SU-DHL-6 (cell line): ENCODE results near the gene PLIN5.
"Not testable (repeated sequence)": the region's sequence is repeated elsewhere in the genome, so short reads cannot be mapped to it uniquely, and the experiment has no call there.

ENCODE experiments used
- H2AFZ ChIP-seq: fragments of 200-600 bp; sonication (generic); 2 replicates; pipeline ENCODE4 v1.6.1; 2014; ENCODE audit warnings: low read depth, mild to moderate bottlenecking, moderate library complexity, mixed read lengths, antibody characterized with exemption, low read length; ENCODE audit not compliant: severe bottlenecking
- H3F3A ChIP-seq: fragments of 200-600 bp; shearing (Covaris generic); 2 replicates; pipeline ENCODE4 v1.6.0; 2016; ENCODE audit warnings: antibody characterized with exemption, mild to moderate bottlenecking; ENCODE audit not compliant: insufficient read depth
- H3K27ac ChIP-seq: fragments of 200-600 bp; sonication (generic); 2 replicates; pipeline ENCODE4 v1.5.1; 2016; ENCODE audit warnings: low read depth, mild to moderate bottlenecking, low read length, moderate library complexity, mixed read lengths
- H3K27me3 ChIP-seq: fragments of 200-600 bp; sonication (generic), shearing (Covaris generic); 2 replicates; pipeline ENCODE4 v1.6.0; 2014; ENCODE audit warnings: mild to moderate bottlenecking, low read length
- H3K36me3 ChIP-seq: fragments of 200-600 bp; sonication (generic); 2 replicates; pipeline ENCODE4 v1.6.1; 2014; ENCODE audit warnings: mild to moderate bottlenecking, low read length, mixed read lengths
- H3K4me2 ChIP-seq: fragments of 300-600, 200-600 bp; shearing (Covaris generic), sonication (generic); 2 replicates; pipeline ENCODE4 v1.6.0; 2014; ENCODE audit warnings: low read length, low read depth, mild to moderate bottlenecking; ENCODE audit not compliant: poor library complexity, severe bottlenecking
- H3K4me3 ChIP-seq: fragments of 200-600 bp; sonication (generic); 2 replicates; pipeline ENCODE4 v1.5.1; 2014; ENCODE audit warnings: antibody characterized with exemption, low read length, mild to moderate bottlenecking, mixed read lengths; ENCODE audit not compliant: insufficient read depth, poor library complexity, severe bottlenecking
- H3K79me2 ChIP-seq: fragments of 200-600 bp; sonication (generic); 2 replicates; pipeline ENCODE4 v1.6.1; 2014; ENCODE audit warnings: mild to moderate bottlenecking, low read length, moderate library complexity; ENCODE audit not compliant: insufficient read depth
- H3K9ac ChIP-seq: fragments of 200-600 bp; sonication (generic); 2 replicates; pipeline ENCODE4 v1.7.0; 2014; ENCODE audit warnings: mild to moderate bottlenecking, low read length
- H3K9me2 ChIP-seq: fragments of 200-600 bp; sonication (generic); replicated peaks from 2 replicates; pipeline ENCODE4 v1.6.1; 2014; ENCODE audit warnings: low read length; ENCODE audit not compliant: insufficient read depth
- H3K9me3 ChIP-seq: fragments of 200-600 bp; sonication (generic); 2 replicates; pipeline ENCODE4 v1.6.1; 2014; ENCODE audit warnings: low read length, mixed read lengths; ENCODE audit not compliant: insufficient read depth
- H4K20me1 ChIP-seq: fragments of 200-600 bp; sonication (generic); 2 replicates; pipeline ENCODE4 v1.6.1; 2014; ENCODE audit warnings: low read depth, mild to moderate bottlenecking, antibody characterized with exemption, low read length, moderate library complexity, mixed read lengths
- EZH2phosphoT487 ChIP-seq: fragments of 200-600 bp; sonication (generic), shearing (Covaris generic); conservative IDR thresholded peaks from 2 replicates; pipeline ENCODE4 v1.6.1; 2018; ENCODE audit warnings: mild to moderate bottlenecking, antibody characterized with exemption, low read length, moderate library complexity, mixed read lengths
- TF ChIP-seq, protein P1 (sequence below): fragments of 200-600 bp; sonication (generic); IDR thresholded peaks from one replicate; pipeline ENCODE4 v1.5.1; 2017; ENCODE audit warnings: antibody characterized with exemption, mild to moderate bottlenecking, low read length, moderate library complexity; ENCODE audit not compliant: insufficient read depth, poor library complexity, severe bottlenecking

The PLIN5 gene

DNA sequence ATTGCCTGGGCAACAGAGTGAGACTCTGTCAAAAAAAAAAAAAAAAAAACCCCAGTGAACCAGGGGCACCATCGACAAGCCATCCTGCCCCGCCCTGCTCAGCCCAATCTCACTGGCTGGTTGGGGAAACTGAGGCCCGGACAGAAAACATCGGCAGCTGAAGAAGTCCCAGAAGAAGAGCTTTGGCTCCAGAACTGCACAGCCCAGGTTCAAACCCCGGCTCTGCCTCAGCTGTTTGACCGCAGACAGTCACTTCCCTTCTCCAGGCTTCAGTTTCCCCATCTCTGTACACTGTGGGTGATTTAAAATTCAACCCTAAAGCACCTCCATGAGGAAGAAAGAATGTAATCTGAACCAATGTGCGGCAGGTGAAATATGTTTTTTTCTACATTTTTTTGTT, 33.9 kb upstream of the PLIN5 start:
- H3K9me3 ChIP-seq = no peaks in the 10 kb centered on the region
- H4K20me1 ChIP-seq = no peaks in the 10 kb centered on the region
- H3K9me2 ChIP-seq = no peaks in the 10 kb centered on the region
- TF ChIP-seq EZH2phosphoT487 = no peak
- TF ChIP-seq, protein P1, sequence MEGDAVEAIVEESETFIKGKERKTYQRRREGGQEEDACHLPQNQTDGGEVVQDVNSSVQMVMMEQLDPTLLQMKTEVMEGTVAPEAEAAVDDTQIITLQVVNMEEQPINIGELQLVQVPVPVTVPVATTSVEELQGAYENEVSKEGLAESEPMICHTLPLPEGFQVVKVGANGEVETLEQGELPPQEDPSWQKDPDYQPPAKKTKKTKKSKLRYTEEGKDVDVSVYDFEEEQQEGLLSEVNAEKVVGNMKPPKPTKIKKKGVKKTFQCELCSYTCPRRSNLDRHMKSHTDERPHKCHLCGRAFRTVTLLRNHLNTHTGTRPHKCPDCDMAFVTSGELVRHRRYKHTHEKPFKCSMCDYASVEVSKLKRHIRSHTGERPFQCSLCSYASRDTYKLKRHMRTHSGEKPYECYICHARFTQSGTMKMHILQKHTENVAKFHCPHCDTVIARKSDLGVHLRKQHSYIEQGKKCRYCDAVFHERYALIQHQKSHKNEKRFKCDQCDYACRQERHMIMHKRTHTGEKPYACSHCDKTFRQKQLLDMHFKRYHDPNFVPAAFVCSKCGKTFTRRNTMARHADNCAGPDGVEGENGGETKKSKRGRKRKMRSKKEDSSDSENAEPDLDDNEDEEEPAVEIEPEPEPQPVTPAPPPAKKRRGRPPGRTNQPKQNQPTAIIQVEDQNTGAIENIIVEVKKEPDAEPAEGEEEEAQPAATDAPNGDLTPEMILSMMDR = no peak
- H3K9ac ChIP-seq = no peak overlapping the region
- no peaks in the 10 kb centered on the region for H3K79me2 ChIP-seq
- H2AFZ ChIP-seq = no peak overlapping the region
- no peak overlapping the region for H3K4me2 ChIP-seq
- H3K27ac ChIP-seq = no peak overlapping the region
- H3K27me3 ChIP-seq = no peaks in the 10 kb centered on the region
- H3F3A ChIP-seq = no peaks in the 10 kb centered on the region
- no peak overlapping the region for H3K4me3 ChIP-seq
- H3K36me3 ChIP-seq = no peaks in the 10 kb centered on the region

DNA sequence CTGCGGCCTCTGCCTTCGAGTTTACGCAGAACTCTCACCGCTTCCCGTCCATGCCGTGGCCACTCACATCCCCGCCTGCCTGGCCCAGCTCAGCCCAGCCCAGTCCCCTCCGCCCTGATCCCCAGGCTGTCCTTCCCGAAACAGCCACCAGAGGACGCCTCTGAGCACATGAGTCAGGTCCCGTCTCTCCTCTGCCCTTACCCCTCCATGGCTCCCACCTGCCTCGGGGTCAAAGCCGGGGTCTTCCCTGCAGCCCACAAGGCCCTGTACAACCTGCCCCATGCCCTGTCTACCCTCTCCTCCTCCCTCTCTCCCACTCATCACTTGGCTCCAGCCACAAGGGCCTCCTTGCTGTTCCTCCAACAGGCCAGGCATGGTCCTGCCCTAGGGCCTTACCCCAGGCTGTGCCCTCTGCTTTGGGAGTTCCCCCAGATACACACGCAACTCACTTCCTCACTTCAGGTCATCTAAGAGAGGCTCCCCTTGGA, 32.6 kb upstream of the PLIN5 start:
- TF ChIP-seq EZH2phosphoT487 = no peak
- TF ChIP-seq, protein P1 = peak; percentile 34
- Histone ChIP-seq H4K20me1 (no peaks in the 10 kb centered on the region), H2AFZ (no peak overlapping the region), H3K9ac (no peak overlapping the region), H3K27ac (no peak overlapping the region), H3K79me2 (no peaks in the 10 kb centered on the region), H3K4me2 (no peak overlapping the region), H3K9me3 (no peaks in the 10 kb centered on the region), H3K9me2 (no peaks in the 10 kb centered on the region), H3F3A (no peaks in the 10 kb centered on the region), H3K4me3 (no peak overlapping the region), H3K27me3 (no peaks in the 10 kb centered on the region), H3K36me3 (no peaks in the 10 kb centered on the region)

DNA sequence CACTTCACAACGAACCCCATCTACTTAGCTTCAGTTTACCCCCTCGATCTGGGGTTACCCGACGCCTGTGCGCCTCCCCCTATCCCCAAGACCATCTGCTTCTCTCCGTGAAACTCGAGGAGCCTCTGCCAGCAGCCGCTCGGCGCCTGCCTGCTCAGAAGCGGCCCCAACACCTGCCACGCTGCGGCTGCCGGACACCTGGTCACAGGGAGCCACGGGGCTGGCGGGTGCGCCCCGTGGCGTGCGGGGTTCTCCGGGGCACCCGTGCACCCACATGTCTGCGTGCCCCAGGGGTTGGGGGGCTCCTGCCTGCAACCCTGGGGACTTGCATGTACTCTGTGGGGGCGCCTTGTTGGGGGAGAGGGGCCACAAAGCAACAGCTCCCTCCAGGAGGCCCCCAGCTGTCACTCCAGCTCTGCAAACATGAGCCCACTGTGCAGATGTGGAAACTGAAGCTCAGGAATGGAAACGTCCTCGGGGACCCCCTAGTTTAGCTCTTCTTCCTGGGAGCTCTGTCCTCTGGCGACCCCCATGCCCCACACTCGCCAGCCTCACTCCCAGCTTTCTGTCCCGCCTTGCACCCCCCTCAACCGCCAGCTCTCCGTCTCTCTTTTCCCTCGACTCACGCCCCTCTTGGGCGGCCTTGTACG, 31.5 kb upstream of the PLIN5 start:
- Histone ChIP-seq H3K4me3 (no peak overlapping the region), H3K27me3 (no peaks in the 10 kb centered on the region), H2AFZ (no peak overlapping the region), H3K9me3 (no peaks in the 10 kb centered on the region), H3K79me2 (no peaks in the 10 kb centered on the region), H4K20me1 (no peaks in the 10 kb centered on the region), H3F3A (no peaks in the 10 kb centered on the region), H3K4me2 (no peak overlapping the region), H3K9ac (no peak overlapping the region), H3K9me2 (no peaks in the 10 kb centered on the region), H3K36me3 (no peaks in the 10 kb centered on the region), H3K27ac (no peak overlapping the region)
- TF ChIP-seq, protein P1 = no peak
- TF ChIP-seq EZH2phosphoT487 = no peak

DNA sequence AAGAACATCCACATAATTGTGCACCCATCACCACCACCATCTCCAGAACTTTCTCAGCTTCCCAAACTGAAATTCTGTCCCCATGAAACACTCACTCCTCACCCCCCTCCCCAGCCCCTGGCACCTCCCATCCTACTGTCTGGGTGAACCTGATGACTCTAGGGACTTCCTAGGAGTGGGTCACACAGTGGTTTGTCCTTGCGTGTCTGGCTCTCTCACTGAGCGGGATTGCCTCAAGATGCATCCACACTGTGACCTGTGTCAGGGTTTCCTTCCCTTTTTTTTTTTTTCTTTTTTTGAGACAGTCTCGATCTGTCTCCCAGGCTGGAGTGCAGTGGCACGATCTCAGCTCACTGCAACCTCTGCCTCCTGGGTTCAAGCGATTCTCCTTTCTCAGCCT, 28.5 kb upstream of the PLIN5 start:
- not testable (repeated sequence) for H3K4me2 ChIP-seq, H3K9me2 ChIP-seq, H3K79me2 ChIP-seq, H3K9me3 ChIP-seq, H3K36me3 ChIP-seq, H3F3A ChIP-seq, H3K27me3 ChIP-seq, H3K27ac ChIP-seq, H2AFZ ChIP-seq, H3K9ac ChIP-seq, H3K4me3 ChIP-seq, H4K20me1 ChIP-seq

DNA sequence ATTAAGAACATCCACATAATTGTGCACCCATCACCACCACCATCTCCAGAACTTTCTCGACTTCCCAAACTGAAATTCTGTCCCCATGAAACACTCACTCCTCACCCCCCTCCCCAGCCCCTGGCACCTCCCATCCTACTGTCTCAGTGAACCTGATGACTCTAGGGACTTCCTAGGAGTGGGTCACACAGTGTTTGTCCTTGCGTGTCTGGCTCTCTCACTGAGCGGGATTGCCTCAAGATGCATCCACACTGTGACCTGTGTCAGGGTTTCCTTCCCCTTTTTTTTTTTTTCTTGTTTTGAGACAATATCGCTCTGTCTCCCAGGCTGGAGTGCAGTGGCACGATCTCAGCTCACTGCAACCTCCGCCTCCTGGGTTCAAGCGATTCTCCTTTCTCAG, 27.1 kb upstream of the PLIN5 start:
- H3K27ac ChIP-seq, H4K20me1 ChIP-seq, H3K9me3 ChIP-seq, H3K9me2 ChIP-seq, H3K79me2 ChIP-seq, H3F3A ChIP-seq, H3K9ac ChIP-seq, H3K4me2 ChIP-seq, H2AFZ ChIP-seq, H3K4me3 ChIP-seq, H3K36me3 ChIP-seq, H3K27me3 ChIP-seq: not testable (repeated sequence)
